ENCODE data around the gene ASCC3. TPM values are rescaled to one million over a fixed set of nuclear protein-coding genes. Genes with fewer than 3 reads are reported as not detected.

The ASCC3 gene
- total and polyA plus RNA-seq, 2 experiments from 2014 or later = 34.0 to 77.6 TPM

GRCh38 chr6:100464903-100465700 is 416.0 kb downstream of the ASCC3 start, which contains the start of gene SIM1:
Gene SIM1, minus strand, starts transcription at chr6:100464921. Its CDS starts 1,453 bp downstream, at chr6:100463468.
- Histone ChIP-seq H3K4me1 (ENCODE audit: insufficient read depth) (peaks cover 8% of the 10 kb centered on the region), H4K20me1 (ENCODE audit: insufficient read depth, poor library complexity, severe bottlenecking) (no peaks in the 10 kb centered on the region), H3K27me3 (peaks cover 100% of the 10 kb centered on the region), H3K27ac (no peak within 1 kb of the TSS), H3K9me3 (ENCODE audit: low read depth) (no peaks in the 10 kb centered on the region), H3K9me2 (replicated peaks; ENCODE audit: insufficient read depth) (no peaks in the 10 kb centered on the region), H3K4me3 (peak within 1 kb of the TSS; percentile 52), H3K4me2 (peak within 1 kb of the TSS; percentile 96), H3K79me2 (no peaks in the 10 kb centered on the region), H2AFZ (peak within 1 kb of the TSS; percentile 76), H3K36me3 (replicated peaks; ENCODE audit: insufficient read depth, low read depth) (no peaks in the 10 kb centered on the region)
- WGBS (ENCODE audit: low lambda C conversion rate, missing lambda C conversion rate) = 1% methylated on average over 66 of the region's 66 CpGs
- DNase-seq (ENCODE audit: low spot score) = peak; percentile 73
- TF ChIP-seq EZH2phosphoT487 (IDR thresholded peaks at IDR 0.05; ENCODE audit: low read depth, severe bottlenecking, unreplicated experiment) (peak; percentile 67), CTCF (IDR thresholded peaks at IDR 0.05; ENCODE audit: poor library complexity) (no peak), EZH2 (IDR thresholded peaks at IDR 0.05; ENCODE audit: borderline replicate concordance) (peak; percentile 96)

- DNase-seq (ENCODE audit: low spot score) = no peak
- no peak overlapping the region for H3K27ac ChIP-seq
- H2AFZ ChIP-seq = peak overlapping the region; percentile 39
- WGBS (ENCODE audit: low lambda C conversion rate, missing lambda C conversion rate) = 3% methylated on average over 45 of the region's 46 CpGs
- H4K20me1 ChIP-seq (ENCODE audit: insufficient read depth, poor library complexity, severe bottlenecking) = no peaks in the 10 kb centered on the region
- no peaks in the 10 kb centered on the region for H3K79me2 ChIP-seq
- H3K36me3 ChIP-seq (replicated peaks; ENCODE audit: insufficient read depth, low read depth) = no peaks in the 10 kb centered on the region
- peaks cover 100% of the 10 kb centered on the region for H3K27me3 ChIP-seq
- TF ChIP-seq EZH2phosphoT487 (IDR thresholded peaks at IDR 0.05; ENCODE audit: low read depth, severe bottlenecking, unreplicated experiment) (peak; percentile 33), EZH2 (IDR thresholded peaks at IDR 0.05; ENCODE audit: borderline replicate concordance) (no peak)
- peak overlapping the region; percentile 96 for H3K4me2 ChIP-seq
- H3K9me3 ChIP-seq (ENCODE audit: low read depth) = no peaks in the 10 kb centered on the region
- no peak overlapping the region for H3K4me3 ChIP-seq
- H3K4me1 ChIP-seq (ENCODE audit: insufficient read depth) = peaks cover 8% of the 10 kb centered on the region
- no peaks in the 10 kb centered on the region for H3K9me2 ChIP-seq (replicated peaks; ENCODE audit: insufficient read depth)
These were observed 416.8 kb downstream of the ASCC3 start for GRCh38 chr6:100464162-100464851.

GRCh38 chr6:100463630-100464161 is 417.4 kb downstream of the ASCC3 start:
- H3K27ac ChIP-seq = no peak overlapping the region
- no peaks in the 10 kb centered on the region for H3K36me3 ChIP-seq (replicated peaks; ENCODE audit: insufficient read depth, low read depth)
- no peaks in the 10 kb centered on the region for H3K9me2 ChIP-seq (replicated peaks; ENCODE audit: insufficient read depth)
- H3K27me3 ChIP-seq = peaks cover 100% of the 10 kb centered on the region
- H3K4me1 ChIP-seq (ENCODE audit: insufficient read depth) = peaks cover 8% of the 10 kb centered on the region
- no peak overlapping the region for H3K4me3 ChIP-seq
- no peaks in the 10 kb centered on the region for H3K9me3 ChIP-seq (ENCODE audit: low read depth)
- no peaks in the 10 kb centered on the region for H3K79me2 ChIP-seq
- H4K20me1 ChIP-seq (ENCODE audit: insufficient read depth, poor library complexity, severe bottlenecking) = no peaks in the 10 kb centered on the region
- peak overlapping the region; percentile 96 for H3K4me2 ChIP-seq
- H2AFZ ChIP-seq = peak overlapping the region; percentile 39
- no peak for TF ChIP-seq EZH2 (IDR thresholded peaks at IDR 0.05; ENCODE audit: borderline replicate concordance)
- TF ChIP-seq EZH2phosphoT487 (IDR thresholded peaks at IDR 0.05; ENCODE audit: low read depth, severe bottlenecking, unreplicated experiment) = peak; percentile 78
- DNase-seq (ENCODE audit: low spot score) = no peak
- WGBS (ENCODE audit: low lambda C conversion rate, missing lambda C conversion rate) = 4% methylated on average over 24 of the region's 24 CpGs

- no peaks in the 10 kb centered on the region for H3K79me2 ChIP-seq
- no peaks in the 10 kb centered on the region for H3K9me2 ChIP-seq (replicated peaks; ENCODE audit: insufficient read depth)
- no peaks in the 10 kb centered on the region for H3K9me3 ChIP-seq (ENCODE audit: low read depth)
- DNase-seq (ENCODE audit: low spot score) = no peak
- no peak overlapping the region for H3K4me3 ChIP-seq
- H3K27me3 ChIP-seq = peaks cover 100% of the 10 kb centered on the region
- H3K4me1 ChIP-seq (ENCODE audit: insufficient read depth) = peaks cover 8% of the 10 kb centered on the region
- no peak overlapping the region for H3K27ac ChIP-seq
- H3K36me3 ChIP-seq (replicated peaks; ENCODE audit: insufficient read depth, low read depth) = no peaks in the 10 kb centered on the region
- no peak overlapping the region for H3K4me2 ChIP-seq
- TF ChIP-seq EZH2 (IDR thresholded peaks at IDR 0.05; ENCODE audit: borderline replicate concordance) (peak; percentile 25), CTCF (IDR thresholded peaks at IDR 0.05; ENCODE audit: poor library complexity) (no peak), EZH2phosphoT487 (IDR thresholded peaks at IDR 0.05; ENCODE audit: low read depth, severe bottlenecking, unreplicated experiment) (peak; percentile 74)
- H4K20me1 ChIP-seq (ENCODE audit: insufficient read depth, poor library complexity, severe bottlenecking) = no peaks in the 10 kb centered on the region
- no peak overlapping the region for H2AFZ ChIP-seq
- WGBS (ENCODE audit: low lambda C conversion rate, missing lambda C conversion rate) = 11% methylated on average over 13 of the region's 13 CpGs
These were observed 418.2 kb downstream of the ASCC3 start for GRCh38 chr6:100462706-100463629.

Measured in hepatocyte (in vitro differentiated cells).